ENCODE measurements around the gene METTL8.

GRCh38 chr2:171390941-171391516, 42.8 kb downstream of the METTL8 start:
- TF ChIP-seq, protein P1, sequence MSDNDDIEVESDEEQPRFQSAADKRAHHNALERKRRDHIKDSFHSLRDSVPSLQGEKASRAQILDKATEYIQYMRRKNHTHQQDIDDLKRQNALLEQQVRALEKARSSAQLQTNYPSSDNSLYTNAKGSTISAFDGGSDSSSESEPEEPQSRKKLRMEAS (IDR thresholded peaks at IDR 0.05) = no peak
- TF ChIP-seq MAFK (IDR thresholded peaks at IDR 0.05; ENCODE audit: partially characterized antibody) (no peak), CTCF (IDR thresholded peaks at IDR 0.05) (no peak), CBX8 (IDR thresholded peaks at IDR 0.05) (no peak), JUN (IDR thresholded peaks at IDR 0.05) (no peak), EP300 (IDR thresholded peaks at IDR 0.05) (no peak), CEBPB (IDR thresholded peaks at IDR 0.05) (peak in 1 of 2 experiments; percentile 9; a peak in 1 of 4 replicates)

All from A549 (cell line).